Fibroblast of the conjunctiva (primary cell): ENCODE results near the gene FGF14.

Source experiments
- DNase-seq: peaks from one replicate; pipeline ENCODE4 v3.0.0-alpha.2; 2010; ENCODE audit warnings: low read depth

Gene FGF14

DNA sequence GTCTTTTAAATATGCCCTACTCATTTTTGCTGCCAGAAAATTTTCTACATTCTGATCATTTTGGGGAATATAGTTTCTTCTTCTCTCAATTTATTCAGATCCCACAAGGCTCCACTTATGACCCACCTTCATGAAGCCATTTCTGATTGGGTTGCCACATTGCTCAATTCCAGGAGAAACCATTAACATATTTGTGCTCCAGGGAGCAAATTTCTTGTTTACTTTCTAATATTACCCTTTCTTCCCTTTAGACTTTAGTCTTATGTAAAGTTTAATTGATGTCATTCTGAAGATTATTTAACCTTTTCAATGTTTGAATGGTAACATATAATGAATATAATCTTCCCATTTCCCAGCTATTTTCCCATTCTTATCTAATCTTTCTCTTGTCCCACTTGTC lies 617.5 kb downstream of the FGF14 start:
- no peak for DNase-seq

DNA sequence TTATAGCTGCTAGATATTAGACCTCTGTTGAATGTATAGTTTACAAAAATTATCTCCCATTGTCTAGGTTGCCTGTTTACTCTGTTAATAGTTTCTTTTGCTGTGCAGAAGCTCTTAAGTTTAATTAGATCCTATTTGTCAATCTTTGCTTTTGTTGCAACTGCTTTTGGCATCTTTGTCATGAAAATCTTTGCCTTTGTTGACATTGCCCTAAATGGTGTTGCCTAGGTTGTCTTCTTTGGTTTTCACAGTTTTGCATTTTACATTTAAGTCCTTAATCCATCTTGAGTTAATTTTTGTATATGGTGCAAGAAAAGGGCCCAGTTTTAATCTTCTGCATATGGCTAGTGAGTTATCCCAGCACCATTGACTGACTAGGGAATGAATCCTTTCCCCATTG lies 618.3 kb downstream of the FGF14 start:
- no peak for DNase-seq

DNA sequence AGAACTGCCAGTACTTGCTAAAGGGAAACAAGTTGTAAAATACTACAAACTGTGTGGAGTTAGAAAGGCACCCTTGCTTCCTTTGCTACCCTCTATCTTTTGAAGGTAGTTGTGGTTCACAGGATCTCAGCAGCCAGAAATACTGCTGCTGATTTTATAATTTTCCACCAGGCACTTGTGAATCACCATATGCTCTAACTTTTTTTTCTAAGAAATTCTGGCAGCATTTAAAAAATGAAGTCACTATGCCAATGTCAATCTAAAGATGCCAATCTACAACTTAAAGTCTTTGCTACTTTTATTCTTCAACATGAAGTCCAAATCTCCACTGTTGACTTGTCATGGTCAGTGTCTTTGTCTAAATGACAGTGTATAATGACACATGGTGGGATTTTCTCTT lies 621.6 kb downstream of the FGF14 start:
- no peak for DNase-seq

DNA sequence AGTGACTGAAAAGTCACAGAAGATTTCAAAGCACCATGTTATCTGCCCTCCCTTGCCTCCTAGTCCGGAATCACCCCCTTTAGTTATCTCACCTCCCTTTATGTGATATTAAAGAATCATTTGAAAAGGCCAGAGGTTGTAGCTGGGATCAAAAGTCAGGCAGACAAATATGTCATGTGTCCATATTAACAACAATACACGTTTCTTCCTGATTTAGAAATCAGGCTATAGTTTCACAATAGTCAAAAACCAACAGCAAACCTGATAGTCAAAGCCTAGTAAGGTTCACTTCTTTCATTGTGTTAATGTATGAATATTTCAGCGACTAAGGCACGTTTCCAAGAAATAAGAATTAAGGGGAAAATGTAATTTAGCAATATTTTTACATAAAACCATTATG lies 622.7 kb downstream of the FGF14 start:
- DNase-seq = no peak

GRCh38 chr13:101775267-101775666 lies 626.6 kb downstream of the FGF14 start:
- DNase-seq = no peak

DNA sequence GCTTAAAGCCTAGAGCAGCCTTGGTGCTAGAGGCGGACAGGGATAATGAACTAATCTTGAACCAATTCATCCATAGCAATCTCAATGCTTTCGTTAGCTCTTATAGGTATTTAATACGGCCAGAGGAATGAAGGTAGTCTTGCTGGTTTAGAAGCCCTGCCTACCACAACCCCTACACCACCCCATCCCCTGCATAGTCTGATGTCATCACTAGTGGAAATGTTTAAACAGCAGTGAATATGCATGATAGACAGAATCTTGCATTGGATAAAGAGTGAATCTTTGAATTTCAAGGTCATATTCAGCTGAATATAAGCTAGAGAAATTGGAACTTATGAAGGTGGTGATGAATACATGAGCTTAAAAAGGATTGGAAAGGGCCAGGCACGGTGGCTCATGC lies 627.5 kb downstream of the FGF14 start:
- DNase-seq = no peak

GRCh38 chr13:101773062-101773461 lies 628.8 kb downstream of the FGF14 start:
- no peak for DNase-seq

DNA sequence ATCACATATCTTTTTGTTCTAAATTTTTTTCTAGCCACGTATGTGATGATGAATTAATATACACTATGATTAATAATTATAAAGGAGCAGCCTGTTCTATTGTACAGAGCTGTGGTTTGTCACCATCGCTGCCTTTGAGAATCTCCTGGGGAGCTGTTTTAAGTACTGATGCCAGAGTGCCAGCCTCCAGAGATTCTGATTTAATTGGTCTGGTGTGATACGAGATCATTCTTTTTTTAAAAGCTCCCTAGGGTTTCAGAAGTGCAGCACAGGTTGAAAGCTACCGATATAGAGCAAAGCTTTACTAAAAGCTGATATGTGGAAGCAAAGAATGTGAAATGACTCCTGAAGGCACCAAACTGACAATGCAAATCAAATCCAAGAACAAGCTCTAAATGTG lies 634.7 kb downstream of the FGF14 start:
- no peak for DNase-seq

DNA sequence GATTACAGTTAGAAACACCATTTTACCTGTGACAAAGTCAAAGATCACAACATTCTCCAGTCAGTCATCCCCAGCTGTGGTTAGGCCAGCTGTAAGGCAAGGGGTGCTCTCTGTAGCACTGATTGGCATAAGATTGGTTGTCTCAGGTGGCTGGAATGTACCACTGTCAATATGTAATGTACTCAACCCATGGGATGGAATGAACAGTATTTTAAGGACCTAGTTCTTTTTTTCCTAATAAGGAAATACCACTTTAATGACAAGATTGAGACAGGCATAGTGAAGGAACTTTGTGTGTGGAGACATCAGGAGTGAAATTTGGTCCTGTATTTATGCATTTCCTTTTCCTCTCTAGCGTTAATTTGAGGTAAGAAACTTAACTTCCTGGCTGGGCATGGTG lies 638.7 kb downstream of the FGF14 start:
- no peak for DNase-seq

- DNase-seq = peak; percentile 35
Observed at GRCh38 chr13:101757446-101758039, 644.3 kb downstream of the FGF14 start.

GRCh38 chr13:101755228-101755887 lies 646.5 kb downstream of the FGF14 start:
- no peak for DNase-seq

- no peak for DNase-seq
Observed at GRCh38 chr13:101752432-101752831, 649.4 kb downstream of the FGF14 start.

DNA sequence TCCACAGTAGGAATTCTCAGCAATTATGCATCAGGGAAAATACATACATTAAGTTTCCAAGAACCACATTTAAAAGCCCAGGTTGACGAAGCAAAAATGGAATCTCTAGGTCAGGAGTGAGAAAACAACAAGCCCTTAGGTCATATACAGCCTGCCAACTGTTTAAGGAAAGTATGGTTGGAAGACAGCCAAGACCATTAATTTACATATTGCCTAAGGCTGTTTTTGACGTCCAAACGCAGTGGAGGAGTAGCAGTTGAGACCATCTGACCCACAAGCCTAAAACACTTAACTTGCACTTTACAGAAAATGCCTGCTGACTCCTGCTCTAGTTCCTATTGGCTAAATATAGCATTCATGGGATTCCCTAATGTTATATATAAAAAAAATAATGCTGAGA lies 650.4 kb downstream of the FGF14 start:
- DNase-seq = peak; percentile 90

- no peak for DNase-seq
Observed at GRCh38 chr13:101749584-101749983, 652.3 kb downstream of the FGF14 start.

GRCh38 chr13:101747039-101747438 lies 654.8 kb downstream of the FGF14 start:
- DNase-seq = no peak

DNA sequence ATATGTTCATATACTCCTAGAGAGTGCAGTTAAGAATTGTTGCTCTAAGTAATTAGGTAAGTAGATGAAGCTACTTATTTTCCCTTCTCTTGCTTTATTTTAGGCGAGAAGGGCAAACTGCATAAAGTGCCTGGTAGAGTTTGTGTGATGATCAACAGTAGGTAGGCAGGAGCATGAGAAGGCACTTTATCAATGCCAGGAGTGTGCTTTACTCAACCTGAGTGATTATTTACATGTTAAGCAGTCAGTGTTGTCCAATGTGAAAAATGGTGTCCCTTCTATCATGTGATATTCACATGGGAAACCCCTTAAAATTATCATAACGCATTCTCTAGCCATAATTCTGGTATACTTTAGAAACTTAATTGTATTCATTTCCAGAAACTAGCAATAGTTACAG lies 655.3 kb downstream of the FGF14 start:
- no peak for DNase-seq

GRCh38 chr13:101739382-101740178 lies 662.3 kb downstream of the FGF14 start:
- no peak for DNase-seq

DNA sequence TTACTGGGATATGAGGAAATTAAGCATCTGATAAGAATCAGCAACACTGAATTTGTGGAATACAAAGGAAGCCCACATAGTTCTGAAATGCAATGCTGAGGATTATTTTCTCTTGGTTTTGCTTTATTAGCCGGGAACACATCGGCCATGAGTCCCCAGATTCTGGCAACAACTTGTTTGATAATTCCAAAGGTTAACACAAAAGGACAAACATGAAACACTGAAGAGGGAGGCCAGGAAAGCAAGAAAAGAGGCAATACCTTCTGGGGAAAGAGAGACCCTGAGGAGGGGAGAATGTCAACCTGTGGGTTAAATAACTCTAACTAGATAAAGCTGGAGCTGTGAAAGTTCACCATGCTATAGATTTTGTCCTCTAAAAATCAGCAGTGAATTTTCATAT lies 663.5 kb downstream of the FGF14 start:
- no peak for DNase-seq

GRCh38 chr13:101736566-101736965 lies 665.3 kb downstream of the FGF14 start:
- no peak for DNase-seq

GRCh38 chr13:101730420-101731000 lies 671.3 kb downstream of the FGF14 start:
- no peak for DNase-seq

GRCh38 chr13:101728615-101729014 lies 673.2 kb downstream of the FGF14 start:
- no peak for DNase-seq

- no peak for DNase-seq
Observed at GRCh38 chr13:101728021-101728420, 673.8 kb downstream of the FGF14 start.

- no peak for DNase-seq
Observed at GRCh38 chr13:101727118-101727517, 674.7 kb downstream of the FGF14 start.
